Brain pericyte (primary cell): ENCODE measurements around the gene SVOP.
"Not testable (repeated sequence)": the region's sequence is repeated elsewhere in the genome, so short reads cannot be mapped to it uniquely, and the experiment has no call there.

Experiments
- DNase-seq: peaks from one replicate; pipeline ENCODE4 v3.0.0-alpha.2; 2012; ENCODE audit warnings: low read depth, low spot score

SVOP gene

GRCh38 chr12:108884116-108885012 is 136.5 kb downstream of the SVOP start:
- no peak for DNase-seq

- no peak for DNase-seq
Observed at GRCh38 chr12:108881953-108882352, 138.9 kb downstream of the SVOP start.

GRCh38 chr12:108879615-108880254 is 141.1 kb downstream of the SVOP start, which contains the start of gene DAO:
Gene DAO, plus strand, starts transcription at chr12:108880092. Its CDS starts 4,915 bp downstream, at chr12:108885007.
- no peak for DNase-seq

- no peak for DNase-seq
Observed at GRCh38 chr12:108876550-108876949, 144.3 kb downstream of the SVOP start.

GRCh38 chr12:108875682-108876361 is 145.0 kb downstream of the SVOP start:
- no peak for DNase-seq

- DNase-seq, result no peak
Observed at GRCh38 chr12:108875280-108875679, 145.6 kb downstream of the SVOP start.

GRCh38 chr12:108868781-108869180 is 152.1 kb downstream of the SVOP start:
- no peak for DNase-seq

- not testable (repeated sequence) for DNase-seq
Observed at GRCh38 chr12:108866083-108866482, 154.8 kb downstream of the SVOP start.

- DNase-seq, result no peak
Observed at GRCh38 chr12:108865169-108865568, 155.7 kb downstream of the SVOP start.

GRCh38 chr12:108862588-108862959 is 158.3 kb downstream of the SVOP start:
- DNase-seq, result no peak

- DNase-seq, result no peak
Observed at GRCh38 chr12:108861878-108862587, 158.8 kb downstream of the SVOP start.

GRCh38 chr12:108860443-108860842 is 160.4 kb downstream of the SVOP start:
- no peak for DNase-seq

GRCh38 chr12:108859923-108860291 is 161.0 kb downstream of the SVOP start:
- no peak for DNase-seq

- not testable (repeated sequence) for DNase-seq
Observed at GRCh38 chr12:108859141-108859922, 161.5 kb downstream of the SVOP start.

GRCh38 chr12:108858311-108859074 is 162.4 kb downstream of the SVOP start:
- DNase-seq, result no peak
